Suprapubic skin (tissue), 4 donors: ENCODE results near the gene CSF1. TPM values are rescaled to one million over a fixed set of nuclear protein-coding genes. Genes with fewer than 3 reads are reported as not detected.

Experiments
- DNase-seq, 2 donors: peaks; one replicate each; pipeline ENCODE4 v3.0.0-alpha.2; 2019; ENCODE audit warnings: low spot score in 2 of 2
- H3K27ac ChIP-seq: fragments of 200-600 bp; sonication (generic); one replicate; pipeline ENCODE4 v1.5.1; 2019
- H3K27me3 ChIP-seq: fragments of 200-600 bp; sonication (generic); one replicate; pipeline ENCODE4 v1.5.1; 2019
- H3K36me3 ChIP-seq: fragments of 200-600 bp; sonication (generic); one replicate; pipeline ENCODE4 v1.5.1; 2019
- H3K4me1 ChIP-seq: fragments of 200-600 bp; sonication (generic); one replicate; pipeline ENCODE4 v1.5.1; 2019
- H3K4me3 ChIP-seq: fragments of 200-600 bp; sonication (generic); one replicate; pipeline ENCODE4 v1.5.1; 2019; ENCODE audit warnings: mild to moderate bottlenecking
- H3K9me3 ChIP-seq: fragments of 200-600 bp; sonication (generic); one replicate; pipeline ENCODE4 v1.5.1; 2019
- EP300 ChIP-seq: sonication (generic); formaldehyde crosslinking; IDR thresholded peaks from one replicate; pipeline ENCODE4 v1.6.1; 2017; ENCODE audit warnings: antibody characterized with exemption
- POLR2A ChIP-seq, 2 donors: fragments of 450-650 bp; IDR thresholded peaks; one replicate each; pipeline ENCODE4 v1.6.1; 2017; ENCODE audit warnings: antibody characterized with exemption in 2 of 2, mild to moderate bottlenecking in 2 of 2, moderate library complexity in 2 of 2
- POLR2AphosphoS5 ChIP-seq, 3 donors: sonication (generic); formaldehyde crosslinking; IDR thresholded peaks; one replicate each; pipeline ENCODE4 v1.6.1; 2017; ENCODE audit warnings: antibody characterized with exemption in 3 of 3
- WGBS: methylation state at CpG from one replicate; pipeline ENCODE4 v1.1.5; 2018; 5-methylcytosine and 5-hydroxymethylcytosine counted together
- total RNA-seq, 4 donors: library from RNA; depleted of rRNA; stranded (reverse); fragments of >200 nt; gene quantifications; one replicate each; pipeline ENCODE4 v1.1.0, GENCODE V29; 2016
- TF ChIP-seq, protein P1 (sequence below), 2 donors: fragments of 200-600 bp in 1 of 2; fragments of 450-650 bp in 1 of 2; sonication (generic) in 1 of 2; IDR thresholded peaks; one replicate each; pipeline ENCODE4 v1.5.1; 2016 to 2019; ENCODE audit warnings: antibody characterized with exemption in 2 of 2, mild to moderate bottlenecking in 1 of 2, moderate library complexity in 1 of 2

The CSF1 gene
- total RNA-seq, 4 donors from 2014 or later = 12.6 to 39.1 (median 17.5) TPM

DNA sequence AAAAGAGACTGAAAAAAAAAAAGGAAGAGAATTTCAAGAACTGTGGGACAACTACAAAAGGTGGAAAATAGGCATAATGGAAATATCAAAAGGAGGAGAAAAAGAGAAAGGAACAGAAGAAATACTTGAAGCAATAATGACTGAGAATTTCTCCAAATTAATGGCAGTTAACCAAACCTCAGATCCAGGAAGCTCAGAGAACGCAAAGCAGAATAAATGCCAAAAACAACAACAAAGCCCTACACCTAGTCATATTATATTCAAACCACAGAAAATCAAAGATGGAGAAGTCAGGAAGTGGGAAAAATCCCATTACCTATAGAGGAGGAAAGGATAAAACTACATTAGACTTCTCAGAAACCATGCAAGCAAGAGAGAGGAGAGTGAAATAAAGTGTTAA lies 53.2 kb downstream of the CSF1 start:
- DNase-seq = no peak
- H3K27me3 ChIP-seq = no peaks in the 10 kb centered on the region
- TF ChIP-seq, protein P1, sequence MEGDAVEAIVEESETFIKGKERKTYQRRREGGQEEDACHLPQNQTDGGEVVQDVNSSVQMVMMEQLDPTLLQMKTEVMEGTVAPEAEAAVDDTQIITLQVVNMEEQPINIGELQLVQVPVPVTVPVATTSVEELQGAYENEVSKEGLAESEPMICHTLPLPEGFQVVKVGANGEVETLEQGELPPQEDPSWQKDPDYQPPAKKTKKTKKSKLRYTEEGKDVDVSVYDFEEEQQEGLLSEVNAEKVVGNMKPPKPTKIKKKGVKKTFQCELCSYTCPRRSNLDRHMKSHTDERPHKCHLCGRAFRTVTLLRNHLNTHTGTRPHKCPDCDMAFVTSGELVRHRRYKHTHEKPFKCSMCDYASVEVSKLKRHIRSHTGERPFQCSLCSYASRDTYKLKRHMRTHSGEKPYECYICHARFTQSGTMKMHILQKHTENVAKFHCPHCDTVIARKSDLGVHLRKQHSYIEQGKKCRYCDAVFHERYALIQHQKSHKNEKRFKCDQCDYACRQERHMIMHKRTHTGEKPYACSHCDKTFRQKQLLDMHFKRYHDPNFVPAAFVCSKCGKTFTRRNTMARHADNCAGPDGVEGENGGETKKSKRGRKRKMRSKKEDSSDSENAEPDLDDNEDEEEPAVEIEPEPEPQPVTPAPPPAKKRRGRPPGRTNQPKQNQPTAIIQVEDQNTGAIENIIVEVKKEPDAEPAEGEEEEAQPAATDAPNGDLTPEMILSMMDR (IDR thresholded peaks at IDR 0.05) = no peak
- no peak for TF ChIP-seq POLR2A (IDR thresholded peaks at IDR 0.05)
- no peak for TF ChIP-seq POLR2AphosphoS5 (IDR thresholded peaks at IDR 0.05)
- TF ChIP-seq EP300 = no peak
- WGBS = 86% methylated on average over 1 of the region's 1 CpG
- no peaks in the 10 kb centered on the region for H3K36me3 ChIP-seq
- no peaks in the 10 kb centered on the region for H3K9me3 ChIP-seq
- H3K4me3 ChIP-seq = no peak overlapping the region
- peaks cover 17% of the 10 kb centered on the region for H3K4me1 ChIP-seq
- H3K27ac ChIP-seq = no peak overlapping the region

DNA sequence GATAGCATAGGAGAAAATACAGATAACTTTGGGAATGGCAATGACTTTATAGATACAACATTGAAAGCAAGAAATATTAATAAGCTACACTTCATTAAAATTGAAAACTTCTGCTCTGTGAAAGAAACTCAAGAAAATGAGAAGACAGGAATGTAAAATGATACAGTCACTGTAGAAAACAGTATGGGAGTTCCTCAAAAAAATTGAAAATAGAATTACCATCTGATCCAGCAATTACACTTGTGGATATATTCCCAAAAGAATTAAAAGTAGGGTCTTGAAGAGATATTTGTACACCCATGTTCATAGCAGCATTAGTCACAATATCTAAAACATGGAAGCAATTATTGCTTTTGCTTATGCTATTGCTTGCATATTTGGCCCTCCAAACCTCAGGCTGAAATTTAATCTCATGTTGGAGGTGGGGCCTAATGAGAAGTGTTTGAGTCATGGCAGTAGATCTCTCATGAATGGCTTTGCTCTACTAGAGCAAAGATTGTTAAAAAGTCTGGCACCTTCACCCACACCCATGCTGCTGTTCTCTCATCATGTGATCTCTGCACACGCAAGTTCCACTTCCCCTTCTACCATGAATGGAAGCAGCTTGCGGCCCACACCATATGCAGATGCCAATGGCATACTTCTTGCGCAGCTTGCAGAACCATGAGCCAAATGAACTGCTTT lies 58.6 kb downstream of the CSF1 start:
- TF ChIP-seq POLR2A (IDR thresholded peaks at IDR 0.05) (no peak), EP300 (no peak), POLR2AphosphoS5 (IDR thresholded peaks at IDR 0.05) (no peak)
- TF ChIP-seq, protein P1 (IDR thresholded peaks at IDR 0.05) = no peak
- Histone ChIP-seq H3K36me3 (no peaks in the 10 kb centered on the region), H3K4me1 (no peaks in the 10 kb centered on the region), H3K9me3 (no peaks in the 10 kb centered on the region), H3K27ac (no peak overlapping the region), H3K4me3 (no peak overlapping the region), H3K27me3 (no peaks in the 10 kb centered on the region)
- DNase-seq = no peak
- WGBS = 75% methylated on average over 3 of the region's 3 CpGs

DNA sequence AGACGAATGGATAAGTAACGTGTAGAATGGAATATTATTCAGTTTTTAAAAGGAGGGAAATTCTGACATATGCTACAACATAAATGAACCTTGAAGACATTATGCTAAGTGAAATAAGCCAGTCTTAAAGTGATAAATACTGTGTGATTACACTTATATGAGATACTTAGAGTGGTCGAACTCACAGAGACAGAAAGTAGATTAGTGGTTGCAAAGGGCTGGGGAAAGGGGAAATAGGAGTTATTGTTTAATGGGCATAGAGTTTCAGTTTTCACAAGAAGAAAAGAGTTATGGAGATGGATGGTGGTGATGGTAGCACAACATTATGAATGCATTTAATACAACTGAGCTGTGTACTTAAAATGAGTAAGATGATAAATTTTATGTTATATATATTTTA lies 59.3 kb downstream of the CSF1 start:
- H3K4me1 ChIP-seq = no peaks in the 10 kb centered on the region
- 89% methylated on average over 3 of the region's 3 CpGs for WGBS
- no peak overlapping the region for H3K27ac ChIP-seq
- no peak for TF ChIP-seq EP300
- TF ChIP-seq, protein P1 (IDR thresholded peaks at IDR 0.05) = no peak
- TF ChIP-seq POLR2AphosphoS5 (IDR thresholded peaks at IDR 0.05) = no peak
- no peak for TF ChIP-seq POLR2A (IDR thresholded peaks at IDR 0.05)
- H3K4me3 ChIP-seq = no peak overlapping the region
- no peaks in the 10 kb centered on the region for H3K27me3 ChIP-seq
- DNase-seq = no peak
- H3K9me3 ChIP-seq = no peaks in the 10 kb centered on the region
- H3K36me3 ChIP-seq = no peaks in the 10 kb centered on the region

DNA sequence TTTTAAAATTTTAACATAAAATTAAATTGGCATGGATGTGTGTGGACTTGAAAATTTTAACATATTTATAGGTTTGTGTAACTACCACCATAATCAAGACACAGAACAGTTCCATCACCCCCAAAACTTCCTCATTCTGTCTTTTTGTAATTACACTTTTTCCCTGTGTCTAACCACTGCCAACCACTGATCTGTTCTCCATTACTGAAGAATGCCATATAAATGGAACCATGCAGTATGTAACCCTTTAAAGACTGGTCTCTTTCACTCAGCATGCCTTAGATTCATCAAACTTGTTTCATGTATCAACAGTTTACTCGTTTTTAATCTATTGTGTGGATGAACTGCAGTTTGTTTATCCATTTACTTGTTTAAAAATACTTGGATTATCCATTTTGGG lies 60.9 kb downstream of the CSF1 start:
- no peak for DNase-seq
- H3K36me3 ChIP-seq = no peaks in the 10 kb centered on the region
- TF ChIP-seq, protein P1 (IDR thresholded peaks at IDR 0.05) = no peak
- no peak for TF ChIP-seq EP300
- no peak for TF ChIP-seq POLR2A (IDR thresholded peaks at IDR 0.05)
- WGBS = 33% methylated on average over 1 of the region's 1 CpG
- H3K27me3 ChIP-seq = no peaks in the 10 kb centered on the region
- H3K9me3 ChIP-seq = no peaks in the 10 kb centered on the region
- H3K27ac ChIP-seq = no peak overlapping the region
- H3K4me1 ChIP-seq = no peaks in the 10 kb centered on the region
- no peak overlapping the region for H3K4me3 ChIP-seq

DNA sequence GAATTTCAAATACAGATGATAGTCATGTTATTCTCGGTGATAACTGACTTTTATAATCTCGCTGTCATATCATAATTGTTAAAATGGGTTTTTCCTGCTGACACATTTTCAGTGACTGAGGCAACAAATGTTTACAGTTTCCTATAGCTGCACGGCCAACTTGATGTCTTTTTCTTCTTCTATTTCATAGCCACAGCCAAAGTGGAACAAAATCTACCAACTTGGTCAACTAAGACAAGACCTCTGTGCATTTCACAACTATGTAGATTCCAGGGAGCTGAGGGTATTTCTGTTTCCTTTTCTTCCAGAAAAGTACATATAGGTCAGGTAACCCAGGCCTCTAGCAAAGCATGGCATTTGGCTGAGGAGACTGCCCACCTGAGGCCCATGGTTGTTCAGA lies 63.5 kb downstream of the CSF1 start:
- 93% methylated on average over 3 of the region's 3 CpGs for WGBS
- Histone ChIP-seq H3K27me3 (no peaks in the 10 kb centered on the region), H3K4me1 (peaks cover 8% of the 10 kb centered on the region), H3K36me3 (no peaks in the 10 kb centered on the region), H3K27ac (no peak overlapping the region), H3K4me3 (no peak overlapping the region), H3K9me3 (no peaks in the 10 kb centered on the region)
- TF ChIP-seq, protein P1 (IDR thresholded peaks at IDR 0.05) = no peak
- no peak for TF ChIP-seq POLR2A (IDR thresholded peaks at IDR 0.05)
- TF ChIP-seq POLR2AphosphoS5 (IDR thresholded peaks at IDR 0.05) = no peak
- no peak for TF ChIP-seq EP300
- DNase-seq = no peak
